Fibroblast of the aortic adventitia (primary cell): ENCODE results near the gene C3orf52. TPM values are rescaled to one million over a fixed set of nuclear protein-coding genes. Genes with fewer than 3 reads are reported as not detected.
"Not testable (repeated sequence)": the region's sequence is repeated elsewhere in the genome, so short reads cannot be mapped to it uniquely, and the experiment has no call there.

Source experiments
- DNase-seq: peaks from one replicate; pipeline ENCODE4 v3.0.0-alpha.2; 2010; ENCODE audit warnings: low read depth
- H3K4me3 ChIP-seq: 2 replicates; pipeline ENCODE4 v1.5.1; 2011; ENCODE audit warnings: low read depth, mild to moderate bottlenecking, control low read depth, low read length, moderate library complexity
- total RNA-seq: library from RNA; depleted of rRNA; stranded (reverse); fragments of >200 nt; gene quantifications from 2 replicates; pipeline ENCODE4 v1.2.3, GENCODE V29; 2012; ENCODE audit warnings: low replicate concordance
- TF ChIP-seq, protein P1 (sequence below): IDR thresholded peaks from 2 replicates; pipeline ENCODE4 v1.5.1; 2011; ENCODE audit warnings: mild to moderate bottlenecking, low read length, control low read depth, inconsistent platforms; ENCODE audit not compliant: insufficient read depth

The C3orf52 gene
- total RNA-seq, 1 donor = 10.7 TPM

DNA sequence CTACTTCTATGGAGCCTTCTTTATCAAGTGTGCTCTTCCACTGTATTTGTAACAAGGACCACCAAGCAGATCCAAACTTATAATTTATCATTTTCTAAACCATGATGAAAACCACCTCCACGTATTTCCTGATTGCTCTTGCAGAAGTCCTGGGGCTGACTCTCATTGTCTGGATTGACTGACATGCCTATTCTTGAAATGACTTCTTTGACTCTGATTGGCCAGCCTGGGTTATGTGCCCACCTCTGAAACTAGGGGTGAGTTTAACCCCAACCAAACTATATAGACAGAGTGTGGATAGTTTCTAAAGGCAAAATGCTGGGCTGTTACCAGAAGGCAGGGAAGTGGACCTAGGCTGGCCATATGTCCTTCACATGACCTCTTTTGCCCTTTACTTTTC lies 38.9 kb upstream of the C3orf52 start:
- no peak overlapping the region for H3K4me3 ChIP-seq
- TF ChIP-seq, protein P1, sequence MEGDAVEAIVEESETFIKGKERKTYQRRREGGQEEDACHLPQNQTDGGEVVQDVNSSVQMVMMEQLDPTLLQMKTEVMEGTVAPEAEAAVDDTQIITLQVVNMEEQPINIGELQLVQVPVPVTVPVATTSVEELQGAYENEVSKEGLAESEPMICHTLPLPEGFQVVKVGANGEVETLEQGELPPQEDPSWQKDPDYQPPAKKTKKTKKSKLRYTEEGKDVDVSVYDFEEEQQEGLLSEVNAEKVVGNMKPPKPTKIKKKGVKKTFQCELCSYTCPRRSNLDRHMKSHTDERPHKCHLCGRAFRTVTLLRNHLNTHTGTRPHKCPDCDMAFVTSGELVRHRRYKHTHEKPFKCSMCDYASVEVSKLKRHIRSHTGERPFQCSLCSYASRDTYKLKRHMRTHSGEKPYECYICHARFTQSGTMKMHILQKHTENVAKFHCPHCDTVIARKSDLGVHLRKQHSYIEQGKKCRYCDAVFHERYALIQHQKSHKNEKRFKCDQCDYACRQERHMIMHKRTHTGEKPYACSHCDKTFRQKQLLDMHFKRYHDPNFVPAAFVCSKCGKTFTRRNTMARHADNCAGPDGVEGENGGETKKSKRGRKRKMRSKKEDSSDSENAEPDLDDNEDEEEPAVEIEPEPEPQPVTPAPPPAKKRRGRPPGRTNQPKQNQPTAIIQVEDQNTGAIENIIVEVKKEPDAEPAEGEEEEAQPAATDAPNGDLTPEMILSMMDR = no peak
- no peak for DNase-seq

GRCh38 chr3:112048911-112049310 lies 37.3 kb upstream of the C3orf52 start:
- DNase-seq = no peak
- TF ChIP-seq, protein P1 = no peak
- no peak overlapping the region for H3K4me3 ChIP-seq

DNA sequence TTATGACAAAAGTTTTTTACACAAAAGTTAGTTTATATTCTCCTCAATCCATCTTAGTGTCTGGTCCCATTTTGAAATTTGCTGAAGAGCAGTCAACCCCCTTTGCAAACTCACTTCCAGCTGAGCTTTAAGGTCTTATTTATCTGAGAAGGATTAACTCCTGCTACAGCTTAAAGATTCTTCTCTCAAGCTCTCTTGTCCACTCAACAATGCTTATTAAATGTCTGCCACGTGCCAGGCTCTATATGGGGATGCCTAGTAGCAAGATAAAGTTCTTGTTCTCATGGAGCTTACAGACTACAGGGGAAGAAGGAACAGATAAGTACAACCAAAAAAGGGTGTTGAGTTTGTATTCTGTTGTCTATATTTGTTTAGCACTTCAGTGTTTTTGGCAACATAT lies 33.0 kb upstream of the C3orf52 start:
- H3K4me3 ChIP-seq = no peak overlapping the region
- TF ChIP-seq, protein P1 = no peak
- DNase-seq = no peak

GRCh38 chr3:112056451-112056929 lies 29.7 kb upstream of the C3orf52 start:
- no peak overlapping the region for H3K4me3 ChIP-seq
- TF ChIP-seq, protein P1 = no peak
- peak; percentile 67 for DNase-seq

- DNase-seq = no peak
- TF ChIP-seq, protein P1 = no peak
- H3K4me3 ChIP-seq = no peak overlapping the region
Measured at GRCh38 chr3:112059497-112059896, 26.7 kb upstream of the C3orf52 start.

GRCh38 chr3:112061152-112061551 lies 25.0 kb upstream of the C3orf52 start:
- H3K4me3 ChIP-seq = no peak overlapping the region
- TF ChIP-seq, protein P1 = no peak
- peak; percentile 70 for DNase-seq

DNA sequence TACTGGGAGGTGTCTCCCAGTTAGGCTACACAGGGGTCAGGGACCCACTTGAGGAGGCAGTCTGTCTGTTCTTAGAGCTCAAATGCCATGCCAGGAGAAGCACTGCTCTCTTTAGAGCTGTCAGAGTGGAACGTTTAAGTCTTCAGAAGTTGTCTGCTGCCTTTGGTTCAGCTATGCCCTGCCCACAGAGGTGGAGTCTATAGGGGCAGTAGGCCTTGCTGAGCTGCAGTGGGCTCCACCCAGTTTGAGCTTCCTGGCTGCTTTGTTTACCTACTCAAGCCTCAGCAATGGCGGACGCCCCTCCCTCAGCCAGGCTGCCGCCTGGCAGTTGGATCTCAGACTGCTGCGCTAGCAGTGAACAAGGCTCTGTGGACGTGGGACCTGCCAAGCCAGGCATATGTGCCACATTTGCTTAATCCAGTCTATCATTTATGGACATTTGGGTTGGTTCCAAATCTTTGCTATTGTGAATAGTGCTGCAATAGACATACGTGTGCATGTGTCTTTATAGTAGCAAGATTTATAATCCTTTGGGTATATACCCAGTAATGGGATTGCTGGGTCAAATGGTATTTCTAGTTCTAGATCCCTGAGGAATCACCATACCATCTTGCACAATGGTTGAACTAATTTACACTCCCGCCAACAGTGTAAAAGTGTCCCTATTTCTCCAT lies 13.7 kb upstream of the C3orf52 start:
- H3K4me3 ChIP-seq, DNase-seq: not testable (repeated sequence)
